ENCODE data around the gene PIAS4.

The PIAS4 gene

DNA sequence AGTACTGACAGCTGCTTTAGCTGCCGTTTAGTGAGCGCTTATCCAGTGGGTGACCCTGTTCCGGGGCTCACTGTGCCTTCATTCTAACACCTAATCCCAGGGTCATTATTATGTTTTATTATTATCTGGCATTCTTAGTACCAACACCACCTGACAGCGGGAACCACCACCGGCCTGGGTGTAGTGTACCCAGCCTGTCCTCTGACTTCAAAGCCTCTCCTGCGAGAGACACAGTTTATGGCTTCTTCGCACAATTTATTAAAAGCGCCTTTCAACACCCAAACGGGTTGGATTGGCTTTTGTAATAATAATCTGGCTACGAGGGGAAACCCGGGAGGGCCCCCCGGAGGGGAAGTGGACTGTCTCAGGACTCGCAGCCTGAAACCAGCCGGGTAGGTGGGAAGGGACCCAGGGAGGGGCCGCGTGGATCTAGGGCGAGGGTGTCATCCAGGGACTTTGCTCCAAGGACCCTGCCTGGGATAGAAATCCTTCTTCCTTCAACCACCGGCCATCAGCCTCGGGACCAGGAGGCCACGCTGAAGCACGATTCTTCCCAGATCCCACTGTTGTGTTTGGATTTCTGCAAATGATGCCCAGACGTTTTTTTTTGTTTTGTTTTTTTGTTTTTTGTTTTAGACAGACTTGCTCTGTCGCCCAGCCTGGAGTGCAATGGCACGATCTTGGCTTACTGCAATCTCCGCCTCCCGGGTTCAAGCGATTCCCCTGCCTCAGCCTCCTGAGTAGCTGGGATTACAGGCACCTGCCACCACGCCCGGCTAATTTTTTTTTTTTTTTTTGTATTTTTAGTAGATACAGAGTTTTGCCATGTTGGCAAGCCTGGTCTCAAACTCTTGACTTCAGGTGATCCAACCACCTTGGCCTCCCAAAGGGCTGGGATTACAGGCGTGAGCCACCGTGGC lies 60.8 kb downstream of the PIAS4 start:
- peaks cover 0 to 3% of the 10 kb centered on the region in 2 experiments; a peak in 1 of 3 replicates for H3K36me3 ChIP-seq (ENCODE audit: control insufficient read depth in 2 of 2, insufficient read depth in 1 of 2, low read length in 2 of 2)
- CTCF ChIA-PET: interaction anchor here (0.6 kb wide), 1 partner anchor 576 kb away, joined by 4 read pairs; no protein-coding TSS in a partner anchor
- H3K4me1 ChIP-seq (ENCODE audit: control insufficient read depth, insufficient read depth, low read length): no peaks in the 10 kb centered on the region; the same call in 1 of the 2 replicates
- POLR2A ChIA-PET: no interaction called here
- H3K27ac ChIP-seq (ENCODE audit: extremely low read depth, low read depth, low read length): no peak overlapping the region
- H3K4me3 ChIP-seq (ENCODE audit: low read depth, low read length): no peak overlapping the region
- no peaks in the 10 kb centered on the region for H3K9me3 ChIP-seq (ENCODE audit: control insufficient read depth, insufficient read depth, low read depth, low read length)
- TF ChIP-seq ZNF133 (tag by site-specific recombination; IDR thresholded peaks at IDR 0.05) (no peak), ZNF132 (tag by site-specific recombination; IDR thresholded peaks at IDR 0.05; ENCODE audit: borderline replicate concordance) (no peak), ZNF654 (tag by site-specific recombination; IDR thresholded peaks at IDR 0.05; ENCODE audit: low read depth) (no peak), ZNF341 (tag by site-specific recombination; IDR thresholded peaks at IDR 0.05; ENCODE audit: low read depth) (peak; percentile 75), ZNF311 (tag by site-specific recombination; IDR thresholded peaks at IDR 0.05; ENCODE audit: borderline replicate concordance) (no peak), ZNF548 (tag by site-specific recombination; IDR thresholded peaks at IDR 0.05) (no peak), GLI4 (tag by site-specific recombination; IDR thresholded peaks at IDR 0.05) (no peak), ZNF335 (tag by site-specific recombination; conservative IDR thresholded peaks at IDR 0.05) (peak; percentile 99), ZNF146 (tag by site-specific recombination; IDR thresholded peaks at IDR 0.05) (no peak), ZNF600 (tag by site-specific recombination; IDR thresholded peaks at IDR 0.05) (0 out of 2 replicates have a peak, but pooled peaks have one; percentile 21), ZNF366 (tag by site-specific recombination; conservative IDR thresholded peaks at IDR 0.05) (no peak), ZNF843 (tag by site-specific recombination; IDR thresholded peaks at IDR 0.05) (no peak), OSR2 (tag by site-specific recombination; IDR thresholded peaks at IDR 0.05) (no peak), ZBTB48 (tag by site-specific recombination; IDR thresholded peaks at IDR 0.05) (no peak), ZNF23 (tag by site-specific recombination; IDR thresholded peaks at IDR 0.05; ENCODE audit: borderline replicate concordance) (no peak), EGR2 (tag by site-specific recombination; IDR thresholded peaks at IDR 0.05; ENCODE audit: low read depth) (no peak), GFI1B (tag by site-specific recombination; IDR thresholded peaks at IDR 0.05) (no peak), YY1 (tag by site-specific recombination; IDR thresholded peaks at IDR 0.05) (no peak), ZNF266 (tag by site-specific recombination; IDR thresholded peaks at IDR 0.05; ENCODE audit: low read depth) (no peak), ZNF544 (tag by site-specific recombination; IDR thresholded peaks at IDR 0.05) (no peak), KLF16 (tag by site-specific recombination; IDR thresholded peaks at IDR 0.05) (no peak), ZNF426 (tag by site-specific recombination; IDR thresholded peaks at IDR 0.05) (no peak), YY2 (tag by site-specific recombination; IDR thresholded peaks at IDR 0.05) (no peak), ZNF221 (tag by site-specific recombination; IDR thresholded peaks at IDR 0.05; ENCODE audit: borderline replicate concordance) (no peak), ZNF501 (tag by site-specific recombination; IDR thresholded peaks at IDR 0.05) (no peak)
- TF ChIP-seq, protein P1, sequence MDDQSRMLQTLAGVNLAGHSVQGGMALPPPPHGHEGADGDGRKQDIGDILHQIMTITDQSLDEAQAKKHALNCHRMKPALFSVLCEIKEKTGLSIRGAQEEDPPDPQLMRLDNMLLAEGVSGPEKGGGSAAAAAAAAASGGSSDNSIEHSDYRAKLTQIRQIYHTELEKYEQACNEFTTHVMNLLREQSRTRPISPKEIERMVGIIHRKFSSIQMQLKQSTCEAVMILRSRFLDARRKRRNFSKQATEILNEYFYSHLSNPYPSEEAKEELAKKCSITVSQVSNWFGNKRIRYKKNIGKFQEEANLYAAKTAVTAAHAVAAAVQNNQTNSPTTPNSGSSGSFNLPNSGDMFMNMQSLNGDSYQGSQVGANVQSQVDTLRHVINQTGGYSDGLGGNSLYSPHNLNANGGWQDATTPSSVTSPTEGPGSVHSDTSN (CRISPR knock-in tag; IDR thresholded peaks at IDR 0.05): no peak
- TF ChIP-seq, protein P2, sequence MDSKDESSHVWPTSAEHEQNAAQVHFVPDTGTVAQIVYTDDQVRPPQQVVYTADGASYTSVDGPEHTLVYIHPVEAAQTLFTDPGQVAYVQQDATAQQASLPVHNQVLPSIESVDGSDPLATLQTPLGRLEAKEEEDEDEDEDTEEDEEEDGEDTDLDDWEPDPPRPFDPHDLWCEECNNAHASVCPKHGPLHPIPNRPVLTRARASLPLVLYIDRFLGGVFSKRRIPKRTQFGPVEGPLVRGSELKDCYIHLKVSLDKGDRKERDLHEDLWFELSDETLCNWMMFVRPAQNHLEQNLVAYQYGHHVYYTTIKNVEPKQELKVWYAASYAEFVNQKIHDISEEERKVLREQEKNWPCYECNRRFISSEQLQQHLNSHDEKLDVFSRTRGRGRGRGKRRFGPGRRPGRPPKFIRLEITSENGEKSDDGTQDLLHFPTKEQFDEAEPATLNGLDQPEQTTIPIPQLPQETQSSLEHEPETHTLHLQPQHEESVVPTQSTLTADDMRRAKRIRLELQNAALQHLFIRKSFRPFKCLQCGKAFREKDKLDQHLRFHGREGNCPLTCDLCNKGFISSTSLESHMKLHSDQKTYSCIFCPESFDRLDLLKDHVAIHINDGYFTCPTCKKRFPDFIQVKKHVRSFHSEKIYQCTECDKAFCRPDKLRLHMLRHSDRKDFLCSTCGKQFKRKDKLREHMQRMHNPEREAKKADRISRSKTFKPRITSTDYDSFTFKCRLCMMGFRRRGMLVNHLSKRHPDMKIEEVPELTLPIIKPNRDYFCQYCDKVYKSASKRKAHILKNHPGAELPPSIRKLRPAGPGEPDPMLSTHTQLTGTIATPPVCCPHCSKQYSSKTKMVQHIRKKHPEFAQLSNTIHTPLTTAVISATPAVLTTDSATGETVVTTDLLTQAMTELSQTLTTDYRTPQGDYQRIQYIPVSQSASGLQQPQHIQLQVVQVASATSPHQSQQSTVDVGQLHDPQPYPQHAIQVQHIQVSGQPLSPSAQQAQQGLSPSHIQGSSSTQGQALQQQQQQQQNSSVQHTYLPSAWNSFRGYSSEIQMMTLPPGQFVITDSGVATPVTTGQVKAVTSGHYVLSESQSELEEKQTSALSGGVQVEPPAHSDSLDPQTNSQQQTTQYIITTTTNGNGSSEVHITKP (tag by site-specific recombination; IDR thresholded peaks at IDR 0.05): peak; percentile 90
- TF ChIP-seq, protein P3, sequence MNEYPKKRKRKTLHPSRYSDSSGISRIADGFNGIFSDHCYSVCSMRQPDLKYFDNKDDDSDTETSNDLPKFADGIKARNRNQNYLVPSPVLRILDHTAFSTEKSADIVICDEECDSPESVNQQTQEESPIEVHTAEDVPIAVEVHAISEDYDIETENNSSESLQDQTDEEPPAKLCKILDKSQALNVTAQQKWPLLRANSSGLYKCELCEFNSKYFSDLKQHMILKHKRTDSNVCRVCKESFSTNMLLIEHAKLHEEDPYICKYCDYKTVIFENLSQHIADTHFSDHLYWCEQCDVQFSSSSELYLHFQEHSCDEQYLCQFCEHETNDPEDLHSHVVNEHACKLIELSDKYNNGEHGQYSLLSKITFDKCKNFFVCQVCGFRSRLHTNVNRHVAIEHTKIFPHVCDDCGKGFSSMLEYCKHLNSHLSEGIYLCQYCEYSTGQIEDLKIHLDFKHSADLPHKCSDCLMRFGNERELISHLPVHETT (tag by site-specific recombination; IDR thresholded peaks at IDR 0.05): no peak
- TF ChIP-seq, protein P4, sequence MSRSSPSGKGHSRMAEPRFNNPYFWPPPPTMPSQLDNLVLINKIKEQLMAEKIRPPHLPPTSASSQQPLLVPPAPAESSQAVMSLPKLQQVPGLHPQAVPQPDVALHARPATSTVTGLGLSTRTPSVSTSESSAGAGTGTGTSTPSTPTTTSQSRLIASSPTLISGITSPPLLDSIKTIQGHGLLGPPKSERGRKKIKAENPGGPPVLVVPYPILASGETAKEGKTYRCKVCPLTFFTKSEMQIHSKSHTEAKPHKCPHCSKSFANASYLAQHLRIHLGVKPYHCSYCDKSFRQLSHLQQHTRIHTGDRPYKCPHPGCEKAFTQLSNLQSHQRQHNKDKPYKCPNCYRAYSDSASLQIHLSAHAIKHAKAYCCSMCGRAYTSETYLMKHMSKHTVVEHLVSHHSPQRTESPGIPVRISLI (tag by site-specific recombination; IDR thresholded peaks at IDR 0.05): peak; percentile 95
- TF ChIP-seq, protein P5, sequence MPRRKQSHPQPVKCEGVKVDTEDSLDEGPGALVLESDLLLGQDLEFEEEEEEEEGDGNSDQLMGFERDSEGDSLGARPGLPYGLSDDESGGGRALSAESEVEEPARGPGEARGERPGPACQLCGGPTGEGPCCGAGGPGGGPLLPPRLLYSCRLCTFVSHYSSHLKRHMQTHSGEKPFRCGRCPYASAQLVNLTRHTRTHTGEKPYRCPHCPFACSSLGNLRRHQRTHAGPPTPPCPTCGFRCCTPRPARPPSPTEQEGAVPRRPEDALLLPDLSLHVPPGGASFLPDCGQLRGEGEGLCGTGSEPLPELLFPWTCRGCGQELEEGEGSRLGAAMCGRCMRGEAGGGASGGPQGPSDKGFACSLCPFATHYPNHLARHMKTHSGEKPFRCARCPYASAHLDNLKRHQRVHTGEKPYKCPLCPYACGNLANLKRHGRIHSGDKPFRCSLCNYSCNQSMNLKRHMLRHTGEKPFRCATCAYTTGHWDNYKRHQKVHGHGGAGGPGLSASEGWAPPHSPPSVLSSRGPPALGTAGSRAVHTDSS (tag by site-specific recombination; IDR thresholded peaks at IDR 0.05): no peak

Measured in HEK293 (cell line).